Measurements from ENCODE around the gene RNF213.

Gene RNF213

DNA sequence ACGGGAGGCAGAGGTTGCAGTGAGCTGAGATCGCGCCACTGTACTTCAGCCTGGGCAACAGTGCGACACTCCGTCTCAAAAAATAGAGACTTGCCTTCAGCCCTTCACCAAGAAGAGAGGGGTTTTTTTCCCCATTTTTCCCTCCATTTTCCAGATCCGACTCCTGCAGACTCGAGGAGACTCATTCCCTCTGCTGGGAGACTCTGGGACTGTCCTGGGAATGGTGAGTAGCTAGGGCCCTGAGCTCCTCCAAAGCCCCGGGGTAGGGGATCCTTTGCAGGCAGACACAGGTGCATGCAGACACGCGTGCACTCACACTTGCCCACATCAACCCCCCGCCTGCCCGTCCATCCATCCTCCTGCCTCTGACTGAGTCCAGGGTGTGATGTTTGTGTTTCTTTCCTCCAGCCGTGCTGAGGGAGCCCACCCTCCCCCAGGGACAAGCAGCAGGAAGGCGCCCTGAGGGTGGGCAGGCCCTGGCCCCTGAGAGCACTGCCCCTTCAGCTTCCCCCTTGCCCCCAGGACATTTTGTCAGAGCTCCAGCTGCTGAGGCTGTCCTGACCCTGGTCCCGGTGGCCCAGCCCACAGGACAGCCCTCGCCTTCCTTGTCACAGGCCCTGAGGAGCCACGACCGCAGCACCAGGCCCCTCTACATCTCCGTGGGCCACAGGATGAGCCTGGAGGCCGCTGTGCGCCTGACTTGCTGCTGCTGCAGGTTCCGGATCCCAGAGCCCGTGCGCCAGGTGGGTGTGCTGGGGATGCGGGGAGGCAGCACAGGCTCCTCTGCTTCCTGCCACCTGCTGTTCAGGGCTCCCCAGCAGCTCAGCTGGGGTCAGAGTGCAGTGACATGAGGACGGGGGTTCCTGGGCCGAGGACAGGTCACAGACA is 164.5 kb downstream of the RNF213 start:
- no peak overlapping the region for H3K4me3 ChIP-seq (ENCODE audit: low read length)
- TF ChIP-seq, protein P1, sequence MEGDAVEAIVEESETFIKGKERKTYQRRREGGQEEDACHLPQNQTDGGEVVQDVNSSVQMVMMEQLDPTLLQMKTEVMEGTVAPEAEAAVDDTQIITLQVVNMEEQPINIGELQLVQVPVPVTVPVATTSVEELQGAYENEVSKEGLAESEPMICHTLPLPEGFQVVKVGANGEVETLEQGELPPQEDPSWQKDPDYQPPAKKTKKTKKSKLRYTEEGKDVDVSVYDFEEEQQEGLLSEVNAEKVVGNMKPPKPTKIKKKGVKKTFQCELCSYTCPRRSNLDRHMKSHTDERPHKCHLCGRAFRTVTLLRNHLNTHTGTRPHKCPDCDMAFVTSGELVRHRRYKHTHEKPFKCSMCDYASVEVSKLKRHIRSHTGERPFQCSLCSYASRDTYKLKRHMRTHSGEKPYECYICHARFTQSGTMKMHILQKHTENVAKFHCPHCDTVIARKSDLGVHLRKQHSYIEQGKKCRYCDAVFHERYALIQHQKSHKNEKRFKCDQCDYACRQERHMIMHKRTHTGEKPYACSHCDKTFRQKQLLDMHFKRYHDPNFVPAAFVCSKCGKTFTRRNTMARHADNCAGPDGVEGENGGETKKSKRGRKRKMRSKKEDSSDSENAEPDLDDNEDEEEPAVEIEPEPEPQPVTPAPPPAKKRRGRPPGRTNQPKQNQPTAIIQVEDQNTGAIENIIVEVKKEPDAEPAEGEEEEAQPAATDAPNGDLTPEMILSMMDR (conservative IDR thresholded peaks at IDR 0.05; ENCODE audit: low read depth, low read length): peak; percentile 1
- DNase-seq (ENCODE audit: low read depth): no peak

GRCh38 chr17:80425835-80426426 is 165.3 kb downstream of the RNF213 start:
- TF ChIP-seq, protein P1 (conservative IDR thresholded peaks at IDR 0.05; ENCODE audit: low read depth, low read length): no peak
- H3K4me3 ChIP-seq (ENCODE audit: low read length): no peak overlapping the region
- no peak for DNase-seq (ENCODE audit: low read depth)

- H3K4me3 ChIP-seq (ENCODE audit: low read length): no peak overlapping the region
- DNase-seq (ENCODE audit: low read depth): no peak
Measured at GRCh38 chr17:80426671-80427326, 166.1 kb downstream of the RNF213 start.

DNA sequence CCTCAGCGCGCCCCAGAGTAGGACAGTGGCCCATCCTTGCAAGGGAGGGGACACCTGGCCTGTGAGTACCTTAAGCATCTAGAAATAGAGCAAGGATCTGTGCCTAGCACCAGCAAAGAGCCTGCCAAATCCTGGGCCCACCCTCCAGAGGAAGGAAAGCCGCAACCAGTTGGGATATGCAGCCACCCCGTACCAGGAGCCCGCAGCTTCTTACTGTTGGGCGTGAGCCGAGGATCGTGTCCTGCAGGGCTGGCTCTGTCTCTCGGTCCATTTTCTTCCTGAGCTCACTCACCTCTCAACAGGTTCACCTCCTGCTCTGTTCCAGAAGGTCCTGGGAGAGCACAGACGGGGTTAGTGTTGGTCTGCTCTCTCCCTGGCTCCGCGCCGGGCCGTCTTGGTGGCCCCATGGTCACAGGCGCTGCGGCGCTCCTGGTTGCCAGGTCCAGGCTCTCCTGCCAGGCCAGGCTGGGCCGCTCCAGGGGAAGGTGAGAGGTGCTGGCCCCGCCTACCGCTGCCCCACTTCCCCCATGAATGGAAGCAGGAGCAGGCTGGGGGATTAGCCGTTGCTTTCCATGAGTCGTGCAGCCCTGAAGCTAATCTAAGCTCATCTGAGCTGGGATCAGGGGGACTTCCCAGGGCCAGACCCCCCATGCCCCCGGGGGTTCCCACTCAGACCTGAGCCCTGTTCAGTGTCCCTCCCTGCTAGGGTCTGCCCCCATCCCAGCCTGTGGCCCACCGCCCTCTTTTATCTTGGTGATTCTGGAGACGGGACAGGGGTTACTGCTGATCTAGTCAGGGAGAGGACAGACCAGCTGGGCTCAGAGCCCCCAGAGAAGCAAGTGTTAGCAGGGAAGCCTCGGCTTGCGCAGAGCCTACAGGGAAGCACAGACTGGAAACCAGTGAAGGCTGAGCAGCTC is 167.0 kb downstream of the RNF213 start:
- TF ChIP-seq, protein P1 (conservative IDR thresholded peaks at IDR 0.05; ENCODE audit: low read depth, low read length): no peak
- no peak overlapping the region for H3K4me3 ChIP-seq (ENCODE audit: low read length)
- no peak for DNase-seq (ENCODE audit: low read depth)

More at GRCh38 chr17:80426671-80427326, 166.1 kb downstream of the RNF213 start:
- TF ChIP-seq, protein P1 (conservative IDR thresholded peaks at IDR 0.05; ENCODE audit: low read depth, low read length): peak; percentile 90

DNA sequence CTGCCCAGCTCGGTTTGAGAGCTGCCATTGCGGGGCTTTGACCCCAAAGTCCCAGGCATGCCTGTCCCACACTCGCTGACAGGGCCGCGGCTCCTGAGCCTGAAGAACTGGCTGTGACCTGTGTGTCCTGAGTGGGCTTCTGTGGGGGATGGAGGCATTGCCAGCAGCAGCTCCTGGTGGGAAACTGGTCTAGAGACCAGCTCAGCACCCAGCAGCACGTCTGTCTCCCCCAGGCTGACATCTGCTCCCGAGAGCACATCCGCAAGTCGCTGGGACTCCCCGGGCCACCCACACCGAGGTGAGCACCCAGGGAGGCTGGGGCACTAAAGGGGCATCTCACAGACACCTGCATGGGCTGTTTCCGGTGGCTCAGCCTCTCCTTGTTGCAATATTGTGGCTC is 167.7 kb downstream of the RNF213 start:
- TF ChIP-seq, protein P1 (conservative IDR thresholded peaks at IDR 0.05; ENCODE audit: low read depth, low read length): no peak
- DNase-seq (ENCODE audit: low read depth): no peak
- H3K4me3 ChIP-seq (ENCODE audit: low read length): no peak overlapping the region

DNA sequence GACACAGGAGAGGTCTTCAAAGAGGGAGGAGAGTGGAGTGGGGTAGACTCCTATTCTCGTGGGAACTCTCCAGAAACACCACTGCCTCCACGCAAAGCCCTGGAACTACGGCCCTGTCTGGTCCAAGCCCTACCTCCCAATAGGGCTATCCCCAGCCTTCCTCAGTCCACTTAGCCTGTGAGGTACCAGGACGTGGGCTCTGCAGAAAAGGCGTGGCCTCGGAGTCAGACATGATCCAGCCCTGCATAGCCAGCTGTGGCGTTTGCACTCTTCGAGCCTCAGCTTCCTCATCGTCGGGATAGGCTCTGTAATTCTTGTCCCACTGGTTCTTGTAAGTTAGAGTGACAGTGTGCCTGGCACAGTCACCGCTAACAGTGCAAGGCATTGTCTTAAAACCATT is 168.1 kb downstream of the RNF213 start:
- H3K4me3 ChIP-seq (ENCODE audit: low read length): no peak overlapping the region
- no peak for DNase-seq (ENCODE audit: low read depth)
- TF ChIP-seq, protein P1 (conservative IDR thresholded peaks at IDR 0.05; ENCODE audit: low read depth, low read length): no peak
